Endothelial cell of umbilical vein (primary cell): ENCODE data around the gene ZNF697. TPM values are rescaled to one million over a fixed set of nuclear protein-coding genes. Genes with fewer than 3 reads are reported as not detected.

Source experiments
- BruUV-seq: library from RNA; stranded (reverse); fragments of 400-500 nt; replicated peaks from 2 replicates; lab custom pipeline; 2021; lab: Mats Ljungman, UMichigan
- CTCF ChIA-PET: fragments of 300-600, 350-600 bp; sonication (Branson Sonifier 250); formaldehyde crosslinking; loops from one replicate; lab custom pipeline; 2021; ENCODE audit warnings: antibody characterized with exemption, inconsistent platforms; lab: Charles Lee
- POLR2A ChIA-PET: fragments of 300-600, 350-600 bp; sonication (Branson Sonifier 250); formaldehyde crosslinking; loops from one replicate; lab custom pipeline; 2021; ENCODE audit warnings: antibody characterized with exemption, inconsistent platforms; lab: Charles Lee
- DNase-seq: peaks from one replicate; pipeline ENCODE4 v3.0.0-alpha.2; 2011; ENCODE audit warnings: low read depth, low spot score
- FAIRE-seq: peaks from 2 replicates; lab custom pipeline; 2011; peaks lifted over from hg19 to GRCh38; lab: Jason Lieb, UNC
- H2AFZ ChIP-seq: 2 replicates; pipeline ENCODE4 v1.6.0; 2012; ENCODE audit warnings: low read depth, low read length, control low read depth, inconsistent platforms
- H3K27ac ChIP-seq: 2 replicates; pipeline ENCODE4 v1.5.1; 2011; ENCODE audit warnings: low read depth, mild to moderate bottlenecking, control low read depth, low read length, moderate library complexity; ENCODE audit not compliant: insufficient read depth
- H3K27me3 ChIP-seq, 2 experiments: 2 replicates each; pipeline versions ENCODE4 v1.6.0 to v1.6.1; 2011; ENCODE audit warnings: low read length in 2 of 2, mixed read lengths in 1 of 2; ENCODE audit not compliant: control insufficient read depth in 2 of 2, insufficient read depth in 2 of 2
- H3K36me3 ChIP-seq, 2 experiments: 2 replicates in 1 of 2; 3 replicates in 1 of 2; pipeline ENCODE4 v1.5.1; 2011; ENCODE audit warnings: low read length in 2 of 2, mild to moderate bottlenecking in 1 of 2, moderate library complexity in 1 of 2; ENCODE audit not compliant: control insufficient read depth in 2 of 2, insufficient read depth in 2 of 2; ENCODE audit errors: extremely low read depth in 1 of 2
- H3K4me1 ChIP-seq: 3 replicates; pipeline ENCODE4 v1.5.1; 2011; ENCODE audit warnings: mild to moderate bottlenecking, low read length; ENCODE audit not compliant: control insufficient read depth, insufficient read depth; ENCODE audit errors: extremely low read depth
- H3K4me2 ChIP-seq: 2 replicates; pipeline ENCODE4 v1.6.1; 2011; ENCODE audit warnings: low read length, control low read depth, mixed read lengths; ENCODE audit not compliant: insufficient read depth
- H3K4me3 ChIP-seq, 3 experiments: fragments of 200-600 bp in 1 of 3; sonication (generic), shearing (Covaris generic) in 1 of 3; replicated peaks in 1 of 3; 2 replicates each; pipeline ENCODE4 v1.5.1; 2011 to 2016; ENCODE audit warnings: control low read depth in 3 of 3, low read length in 3 of 3, mild to moderate bottlenecking in 2 of 3, inconsistent platforms in 1 of 3, low read depth in 1 of 3, moderate library complexity in 1 of 3; ENCODE audit not compliant: insufficient read depth in 1 of 3
- H3K79me2 ChIP-seq: 2 replicates; pipeline ENCODE4 v1.6.0; 2012; ENCODE audit warnings: low read length, inconsistent platforms; ENCODE audit not compliant: control insufficient read depth, insufficient read depth
- H3K9ac ChIP-seq: replicated peaks from 2 replicates; pipeline ENCODE3; 2011; ENCODE audit warnings: low read length, control low read depth; ENCODE audit not compliant: insufficient read depth; ENCODE audit errors: extremely low read depth
- H3K9me1 ChIP-seq: replicated peaks from 3 replicates; pipeline ENCODE4 v1.6.0; 2011; ENCODE audit warnings: mild to moderate bottlenecking, low read length; ENCODE audit not compliant: control insufficient read depth, insufficient read depth; ENCODE audit errors: extremely low read depth
- H3K9me3 ChIP-seq: replicated peaks from 2 replicates; pipeline ENCODE4 v1.5.1; 2012; ENCODE audit warnings: low read length, inconsistent platforms; ENCODE audit not compliant: control insufficient read depth, insufficient read depth
- H4K20me1 ChIP-seq: replicated peaks from 2 replicates; pipeline ENCODE3; 2011; ENCODE audit warnings: mild to moderate bottlenecking, low read length; ENCODE audit not compliant: control insufficient read depth, insufficient read depth; ENCODE audit errors: extremely low read depth
- EZH2 ChIP-seq: IDR thresholded peaks from 2 replicates; pipeline ENCODE4 v1.6.1; 2012; ENCODE audit warnings: borderline replicate concordance, low read depth, mild to moderate bottlenecking, moderate library complexity, low read length, inconsistent platforms; ENCODE audit not compliant: severe bottlenecking
- FOS ChIP-seq: IDR thresholded peaks from 2 replicates; pipeline ENCODE4 v1.6.1; 2011; ENCODE audit warnings: mild to moderate bottlenecking, low read length, moderate library complexity, borderline replicate concordance; ENCODE audit not compliant: insufficient read depth
- GATA2 ChIP-seq: IDR thresholded peaks from 2 replicates; pipeline ENCODE4 v1.7.0; 2011; ENCODE audit warnings: low read depth, mild to moderate bottlenecking, moderate library complexity, mixed read lengths, low read length; ENCODE audit not compliant: insufficient read length, insufficient read depth
- JUN ChIP-seq: IDR thresholded peaks from 2 replicates; pipeline ENCODE4 v1.6.1; 2011; ENCODE audit warnings: borderline replicate concordance, low read depth; ENCODE audit not compliant: insufficient read length, insufficient read depth
- MYC ChIP-seq: IDR thresholded peaks from one replicate; pipeline ENCODE4 v1.6.1; 2011; ENCODE audit warnings: mild to moderate bottlenecking, low read depth, low read length
- POLR2A ChIP-seq: IDR thresholded peaks from 2 replicates; pipeline ENCODE4 v1.6.1; 2012; ENCODE audit warnings: low read depth, mild to moderate bottlenecking, control low read depth, low read length
- POLR2AphosphoS5 ChIP-seq: IDR thresholded peaks from 2 replicates; pipeline ENCODE4 v1.6.1; 2012; ENCODE audit warnings: low read depth, mild to moderate bottlenecking, control low read depth, low read length, moderate library complexity; ENCODE audit not compliant: insufficient read depth
- dilution Hi-C: fragments of 300-500 bp; cut with MboI; formaldehyde crosslinking; loops from one replicate; pipeline ENCODE4 v1.15.0; 2019; ENCODE audit warnings: low sequenced_read_pairs; ENCODE audit not compliant: extremely low pct_ligation_motif_present
- intact Hi-C: fragments of 100-400 bp; cut with micrococcal nuclease; formaldehyde crosslinking; loops from one replicate; pipeline ENCODE4 v1.10.0; 2022
- polyA plus RNA-seq, 4 experiments: library from polyadenylated mRNA; depleted of rRNA in 3 of 4; stranded (reverse) in 3 of 4; unstranded in 1 of 4; fragments of >200 nt; gene quantifications; 2 replicates each; pipeline versions ENCODE4 v1.2.1 to v1.2.3, GENCODE V29; 2011 to 2012; ENCODE audit warnings: missing spikeins in 1 of 4
- total RNA-seq: library from RNA; stranded (reverse); gene quantifications from 2 replicates; pipeline ENCODE4 v1.2.3, GENCODE V29; 2021
- TF ChIP-seq, protein P1 (sequence below): IDR thresholded peaks from 2 replicates; pipeline ENCODE4 v1.6.1; 2011; ENCODE audit not compliant: insufficient read depth, insufficient read length
- TF ChIP-seq, protein P2 (sequence below), 2 donors: IDR thresholded peaks; 1 replicate in 1 of 2; 2 replicates in 1 of 2; pipeline ENCODE4 v1.5.1; 2011; ENCODE audit warnings: low read length in 2 of 2, mild to moderate bottlenecking in 2 of 2, moderate library complexity in 2 of 2, control low read depth in 1 of 2, inconsistent platforms in 1 of 2, low read depth in 1 of 2; ENCODE audit not compliant: insufficient read depth in 1 of 2; ENCODE audit errors: extremely low read depth in 1 of 2

Gene ZNF697
- total and polyA plus RNA-seq, 2 donors (not counting 3 experiments of a cell fraction or from before 2014, with no cell fraction given): 6.2 to 14.1 TPM

DNA sequence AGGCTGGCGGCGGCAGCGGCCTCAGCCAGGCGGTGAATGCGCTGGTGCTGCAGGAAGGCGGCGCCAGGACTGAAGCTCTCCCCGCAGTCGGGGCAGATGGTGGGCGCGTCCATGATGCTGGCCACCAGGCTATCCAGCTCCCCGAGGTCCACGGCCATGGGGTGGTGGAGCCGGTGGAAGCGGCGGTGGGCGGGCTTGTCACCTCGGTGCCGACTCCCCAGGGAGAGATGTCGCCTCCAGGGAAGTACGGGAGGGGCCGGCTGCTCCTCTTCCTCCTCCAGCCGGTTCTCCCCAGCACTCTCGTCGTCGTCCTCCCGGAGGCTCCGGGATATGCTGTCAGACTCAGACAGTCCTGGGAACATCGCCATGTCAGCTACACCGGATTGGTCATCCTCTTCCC, 24.4 kb downstream of the ZNF697 start:
- Histone ChIP-seq H3K9me3 (no peaks in the 10 kb centered on the region), H3K36me3 (peaks cover 14 to 24% of the 10 kb centered on the region in 2 experiments), H3K27ac (no peak overlapping the region), H3K4me2 (no peak overlapping the region), H2AFZ (no peak overlapping the region), H3K4me3 (no peak overlapping the region), H3K27me3 (no peaks in the 10 kb centered on the region), H3K9me1 (no peaks in the 10 kb centered on the region), H3K9ac (no peak overlapping the region), H4K20me1 (no peaks in the 10 kb centered on the region), H3K79me2 (peaks cover 39% of the 10 kb centered on the region), H3K4me1 (peaks cover 6% of the 10 kb centered on the region)
- BruUV-seq: no TSS peak
- POLR2A ChIA-PET: no interaction called here
- dilution Hi-C loops (no loop called here), intact Hi-C loops (no loop called here)
- CTCF ChIA-PET: interaction anchor here (6.0 kb wide), 1 partner anchor 24 kb away, joined by 39 read pairs; the partner anchor contains the start of gene ZNF697
- DNase-seq (no peak), FAIRE-seq (no peak)
- no peak for TF ChIP-seq FOS
- TF ChIP-seq JUN: no peak
- no peak for TF ChIP-seq POLR2AphosphoS5
- no peak for TF ChIP-seq MYC
- TF ChIP-seq GATA2: no peak
- TF ChIP-seq EZH2: no peak
- no peak for TF ChIP-seq POLR2A
- TF ChIP-seq, protein P1, sequence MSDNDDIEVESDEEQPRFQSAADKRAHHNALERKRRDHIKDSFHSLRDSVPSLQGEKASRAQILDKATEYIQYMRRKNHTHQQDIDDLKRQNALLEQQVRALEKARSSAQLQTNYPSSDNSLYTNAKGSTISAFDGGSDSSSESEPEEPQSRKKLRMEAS: no peak
- TF ChIP-seq, protein P2, sequence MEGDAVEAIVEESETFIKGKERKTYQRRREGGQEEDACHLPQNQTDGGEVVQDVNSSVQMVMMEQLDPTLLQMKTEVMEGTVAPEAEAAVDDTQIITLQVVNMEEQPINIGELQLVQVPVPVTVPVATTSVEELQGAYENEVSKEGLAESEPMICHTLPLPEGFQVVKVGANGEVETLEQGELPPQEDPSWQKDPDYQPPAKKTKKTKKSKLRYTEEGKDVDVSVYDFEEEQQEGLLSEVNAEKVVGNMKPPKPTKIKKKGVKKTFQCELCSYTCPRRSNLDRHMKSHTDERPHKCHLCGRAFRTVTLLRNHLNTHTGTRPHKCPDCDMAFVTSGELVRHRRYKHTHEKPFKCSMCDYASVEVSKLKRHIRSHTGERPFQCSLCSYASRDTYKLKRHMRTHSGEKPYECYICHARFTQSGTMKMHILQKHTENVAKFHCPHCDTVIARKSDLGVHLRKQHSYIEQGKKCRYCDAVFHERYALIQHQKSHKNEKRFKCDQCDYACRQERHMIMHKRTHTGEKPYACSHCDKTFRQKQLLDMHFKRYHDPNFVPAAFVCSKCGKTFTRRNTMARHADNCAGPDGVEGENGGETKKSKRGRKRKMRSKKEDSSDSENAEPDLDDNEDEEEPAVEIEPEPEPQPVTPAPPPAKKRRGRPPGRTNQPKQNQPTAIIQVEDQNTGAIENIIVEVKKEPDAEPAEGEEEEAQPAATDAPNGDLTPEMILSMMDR (IDR thresholded peaks at IDR 0.05; ENCODE audit: extremely low read depth in 1 of 2, insufficient read depth in 1 of 2, low read depth in 1 of 2, low read length in 2 of 2): no peak
